ENCODE results near the gene C1QTNF1. TPM values are rescaled to one million over a fixed set of nuclear protein-coding genes. Genes with fewer than 3 reads are reported as not detected.

Gene C1QTNF1
- total and polyA plus RNA-seq, 2 donors (not counting 3 experiments of a cell fraction or from before 2014, with no cell fraction given): 2.5 to 4.0 TPM

GRCh38 chr17:79046197-79046915 is 22.4 kb downstream of the C1QTNF1 start:
- Histone ChIP-seq H4K20me1 (replicated peaks; ENCODE audit: control insufficient read depth, extremely low read depth, insufficient read depth, low read length) (no peaks in the 10 kb centered on the region), H3K36me3 (ENCODE audit: control insufficient read depth in 2 of 2, extremely low read depth in 1 of 2, insufficient read depth in 2 of 2, low read length in 2 of 2) (no peaks in the 10 kb centered on the region), H3K27ac (ENCODE audit: insufficient read depth, low read depth, low read length) (no peak overlapping the region), H3K4me2 (ENCODE audit: insufficient read depth, low read length) (no peak overlapping the region), H3K9me1 (replicated peaks; ENCODE audit: control insufficient read depth, extremely low read depth, insufficient read depth, low read length) (no peaks in the 10 kb centered on the region), H3K27me3 (ENCODE audit: control insufficient read depth in 2 of 2, insufficient read depth in 2 of 2, low read length in 2 of 2) (no peaks in the 10 kb centered on the region), H3K79me2 (ENCODE audit: control insufficient read depth, insufficient read depth, low read length) (no peaks in the 10 kb centered on the region), H2AFZ (ENCODE audit: low read depth, low read length) (no peak overlapping the region), H3K9ac (replicated peaks; ENCODE audit: extremely low read depth, insufficient read depth, low read length) (no peak overlapping the region), H3K9me3 (replicated peaks; ENCODE audit: control insufficient read depth, insufficient read depth, low read length) (no peaks in the 10 kb centered on the region), H3K4me1 (ENCODE audit: control insufficient read depth, extremely low read depth, insufficient read depth, low read length) (no peaks in the 10 kb centered on the region), H3K4me3 (replicated peaks in 1 of 3; ENCODE audit: insufficient read depth in 1 of 3, low read depth in 1 of 3, low read length in 3 of 3) (no peak overlapping the region)
- dilution Hi-C loops (cut with MboI; ENCODE audit: extremely low pct_ligation_motif_present, low sequenced_read_pairs) (no loop called here), intact Hi-C loops (cut with micrococcal nuclease) (loop anchor here (1.0 kb wide), 3 partner anchors 27 to 347 kb away; no protein-coding TSS in a partner anchor)
- DNase-seq (ENCODE audit: low read depth, low spot score) (no peak), FAIRE-seq (no peak)
- TF ChIP-seq MYC (IDR thresholded peaks at IDR 0.05; ENCODE audit: low read depth, low read length) (no peak), CTCF (IDR thresholded peaks at IDR 0.05; ENCODE audit: extremely low read depth in 1 of 2, insufficient read depth in 1 of 2, low read depth in 1 of 2, low read length in 2 of 2) (no peak), FOS (IDR thresholded peaks at IDR 0.05; ENCODE audit: borderline replicate concordance, insufficient read depth, low read length) (no peak), POLR2AphosphoS5 (IDR thresholded peaks at IDR 0.05; ENCODE audit: insufficient read depth, low read depth, low read length) (no peak), GATA2 (IDR thresholded peaks at IDR 0.05; ENCODE audit: insufficient read depth, insufficient read length, low read depth, low read length) (no peak), EZH2 (IDR thresholded peaks at IDR 0.05; ENCODE audit: borderline replicate concordance, low read depth, low read length, severe bottlenecking) (no peak), JUN (IDR thresholded peaks at IDR 0.05; ENCODE audit: borderline replicate concordance, insufficient read depth, insufficient read length, low read depth) (no peak), MAX (IDR thresholded peaks at IDR 0.05; ENCODE audit: insufficient read depth, insufficient read length) (no peak), POLR2A (IDR thresholded peaks at IDR 0.05; ENCODE audit: low read depth, low read length) (no peak)
- BruUV-seq (replicated peaks): no TSS peak
- POLR2A ChIA-PET: no interaction called here
- CTCF ChIA-PET: interaction anchor here (0.8 to 3.3 kb wide), 24 partner anchors 8 to 662 kb away, joined by 3 to 109 read pairs (median 6); partner anchors contain the start of gene ENGASE
